Frontal cortex (tissue), 4 donors: ENCODE measurements around the gene FBXL7. TPM values are rescaled to one million over a fixed set of nuclear protein-coding genes. Genes with fewer than 3 reads are reported as not detected.
"Not testable (repeated sequence)": the region's sequence is repeated elsewhere in the genome, so short reads cannot be mapped to it uniquely, and the experiment has no call there.

Experiments
- DNase-seq, 2 donors: peaks; one replicate each; pipeline ENCODE4 v3.0.0; 2012; ENCODE audit warnings: low spot score in 2 of 2
- FAIRE-seq: peaks from 2 replicates; lab custom pipeline; 2012; peaks lifted over from hg19 to GRCh38; lab: Jason Lieb, UNC
- total RNA-seq: library from RNA; depleted of rRNA; stranded (reverse); fragments of >200 nt; gene quantifications from one replicate; pipeline ENCODE4 v1.2.3, GENCODE V29; 2014
- donor health status: control.
- donor health status: control.
- donor health status: control.

The FBXL7 gene
- total RNA-seq, 1 donor from 2014 or later = 1.2 TPM

DNA sequence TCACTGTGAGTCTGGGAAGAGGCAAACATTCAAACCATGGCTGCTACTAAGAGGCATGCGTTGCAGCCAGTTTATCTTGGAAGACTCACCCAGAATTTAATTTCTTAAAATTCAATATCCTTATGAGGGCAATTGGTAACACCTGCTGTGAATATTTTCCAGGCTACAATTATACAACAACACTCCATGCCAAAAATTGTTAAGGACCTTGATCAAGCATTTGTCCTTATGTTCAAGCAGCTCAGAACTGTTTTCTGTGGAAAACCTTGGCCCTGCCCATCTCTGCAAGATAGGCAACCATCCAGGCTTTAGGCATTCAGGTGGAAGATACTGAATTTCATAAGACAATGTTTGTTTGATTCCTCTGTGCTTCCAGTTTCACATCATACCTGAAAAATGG is 327.8 kb downstream of the FBXL7 start:
- DNase-seq (no peak), FAIRE-seq (no peak)

- FAIRE-seq (no peak), DNase-seq (no peak)
Observed at GRCh38 chr5:15831408-15831807, 331.4 kb downstream of the FBXL7 start.

DNA sequence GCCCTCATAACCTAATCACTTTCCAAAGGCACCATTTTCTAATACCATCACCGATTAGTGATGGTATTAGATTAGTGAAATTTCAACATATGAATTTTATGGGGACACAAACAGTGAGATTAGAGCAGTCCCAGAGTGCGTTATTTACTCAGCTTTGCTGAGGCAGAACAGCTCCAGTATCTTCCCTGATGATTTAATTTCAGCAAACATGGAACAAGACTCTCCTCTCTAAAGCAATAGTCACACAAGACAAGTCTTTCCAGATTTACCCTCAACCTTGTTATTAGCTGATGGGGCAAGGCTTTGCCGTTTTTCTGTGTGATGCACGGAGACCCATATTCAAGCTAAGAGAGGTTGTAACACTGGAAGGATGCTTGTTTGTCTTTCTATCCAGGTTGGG is 333.4 kb downstream of the FBXL7 start:
- DNase-seq (no peak), FAIRE-seq (no peak)

DNA sequence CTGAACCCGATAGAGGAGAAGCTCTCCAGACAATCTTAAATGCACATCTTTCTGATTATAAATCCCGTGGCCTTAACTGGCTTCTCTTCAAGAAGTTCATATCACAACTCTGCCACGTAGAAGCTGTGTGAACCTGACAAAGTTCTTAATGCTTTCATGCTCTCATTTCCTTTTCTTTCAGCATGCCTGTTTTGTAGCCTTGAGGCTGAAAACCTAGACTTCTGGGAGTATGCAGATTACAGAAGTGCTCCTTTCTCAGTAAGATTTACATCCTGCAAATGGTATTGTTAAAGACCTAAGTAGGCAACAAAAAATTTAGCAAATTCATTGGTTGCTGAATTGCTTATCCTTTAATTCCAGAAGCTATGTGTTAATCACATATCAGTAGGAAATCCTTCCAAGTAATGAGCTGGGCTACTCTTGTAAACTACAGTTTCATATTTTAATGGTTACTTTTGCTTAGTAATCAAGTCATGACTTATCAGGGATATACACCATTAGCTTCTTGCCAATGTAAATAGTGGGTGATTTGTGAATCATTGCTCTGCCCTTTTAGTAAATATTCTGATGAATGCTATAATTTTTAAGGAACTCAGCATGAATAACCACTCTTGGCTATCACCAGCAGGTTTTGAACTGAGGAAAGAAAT is 334.7 kb downstream of the FBXL7 start:
- DNase-seq (no peak), FAIRE-seq (no peak)

DNA sequence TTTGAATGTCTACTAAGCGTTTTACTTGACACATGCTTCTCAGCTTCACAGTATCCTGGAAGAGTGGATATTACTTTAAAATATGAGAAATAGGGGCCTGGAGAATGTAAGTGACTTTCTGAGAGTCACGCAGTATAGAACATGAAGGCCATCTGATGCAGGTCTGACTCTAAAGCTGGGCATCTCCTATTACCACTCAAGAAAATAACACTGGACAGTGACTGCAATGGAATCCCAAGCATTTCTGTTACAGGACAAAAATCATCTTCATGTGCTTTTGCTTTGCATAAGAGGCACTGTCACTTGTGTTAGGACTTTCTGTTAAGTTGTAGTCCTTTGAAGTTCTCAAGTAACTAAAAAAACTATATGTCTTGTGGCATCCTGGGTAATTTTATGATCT is 335.5 kb downstream of the FBXL7 start:
- DNase-seq (no peak), FAIRE-seq (no peak)

GRCh38 chr5:15837551-15838289 is 337.7 kb downstream of the FBXL7 start:
- no peak for DNase-seq

DNA sequence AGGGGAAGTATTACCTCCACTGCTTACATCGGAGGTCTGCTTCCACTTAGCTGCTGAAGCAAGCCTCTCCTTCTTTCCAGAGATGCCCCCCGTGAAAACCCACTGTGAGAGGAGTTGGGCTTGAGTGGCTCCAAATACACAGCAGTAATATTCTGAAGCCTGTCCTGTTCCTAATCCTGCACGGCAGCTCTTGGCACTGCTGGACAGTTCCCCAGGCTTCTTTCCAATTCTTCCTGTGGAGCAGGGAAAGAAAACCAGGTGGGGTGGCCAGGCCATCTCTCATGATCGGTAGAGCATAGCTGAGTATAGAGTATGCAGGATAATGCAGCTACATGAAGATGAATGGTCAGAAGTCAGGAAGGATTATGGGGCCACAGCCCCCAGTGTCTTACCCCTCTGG is 344.3 kb downstream of the FBXL7 start:
- DNase-seq (no peak), FAIRE-seq (no peak)

More at GRCh38 chr5:15837551-15838289, 337.7 kb downstream of the FBXL7 start:
- FAIRE-seq = no peak

GRCh38 chr5:15844871-15845270 is 344.9 kb downstream of the FBXL7 start:
- DNase-seq = no peak
- no peak for FAIRE-seq

- DNase-seq = no peak
- no peak for FAIRE-seq
Observed at GRCh38 chr5:15850536-15850935, 350.6 kb downstream of the FBXL7 start.

DNA sequence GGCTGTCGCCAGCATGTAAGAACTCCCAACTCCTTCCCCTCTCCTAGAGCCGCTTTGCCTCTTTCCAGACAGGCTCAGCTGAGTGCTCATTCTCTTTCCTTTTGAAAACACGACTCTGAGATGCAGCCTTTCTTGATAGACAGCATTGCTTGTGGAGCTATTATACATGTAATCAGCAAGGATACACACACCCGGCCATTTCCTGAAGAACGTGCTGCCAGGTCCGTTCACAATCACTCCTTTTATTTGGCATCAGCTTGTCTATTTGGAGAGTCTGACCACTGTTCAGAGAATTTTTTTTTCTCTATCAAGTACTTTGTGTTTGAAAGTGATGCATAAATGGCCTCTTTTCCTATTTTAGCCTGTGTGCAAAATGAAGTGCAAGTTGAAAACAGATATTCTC is 351.0 kb downstream of the FBXL7 start:
- FAIRE-seq (no peak), DNase-seq (no peak)

- no peak for DNase-seq
- FAIRE-seq = no peak
Observed at GRCh38 chr5:15852217-15852616, 352.2 kb downstream of the FBXL7 start.

DNA sequence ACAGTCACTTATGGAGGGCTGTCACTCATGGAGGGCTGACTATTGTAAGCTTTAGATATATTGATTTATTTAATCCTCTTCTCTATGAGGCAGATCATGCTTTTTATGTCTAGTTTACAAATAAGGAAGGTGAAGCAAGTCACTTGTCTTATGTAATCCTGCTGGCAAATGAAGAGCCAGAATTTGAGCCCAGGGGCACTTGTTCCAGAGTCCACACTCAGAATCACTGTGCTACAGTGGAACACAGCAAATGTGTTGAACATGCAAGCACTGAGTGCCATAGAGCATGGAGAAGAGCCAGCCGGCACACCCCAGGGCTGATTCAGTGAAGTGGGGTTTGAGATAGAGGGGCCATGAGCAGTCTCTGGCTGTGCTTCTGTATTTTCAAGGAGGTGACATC is 353.0 kb downstream of the FBXL7 start:
- no peak for DNase-seq
- FAIRE-seq = no peak

GRCh38 chr5:15858326-15858725 is 358.3 kb downstream of the FBXL7 start:
- no peak for FAIRE-seq
- DNase-seq = no peak

- no peak for DNase-seq
- no peak for FAIRE-seq
Observed at GRCh38 chr5:15864536-15865215, 364.7 kb downstream of the FBXL7 start.

- not testable (repeated sequence) for DNase-seq, FAIRE-seq
Observed at GRCh38 chr5:15872259-15872658, 372.3 kb downstream of the FBXL7 start.

- no peak for FAIRE-seq
- DNase-seq = no peak
Observed at GRCh38 chr5:15877914-15878313, 377.9 kb downstream of the FBXL7 start.

DNA sequence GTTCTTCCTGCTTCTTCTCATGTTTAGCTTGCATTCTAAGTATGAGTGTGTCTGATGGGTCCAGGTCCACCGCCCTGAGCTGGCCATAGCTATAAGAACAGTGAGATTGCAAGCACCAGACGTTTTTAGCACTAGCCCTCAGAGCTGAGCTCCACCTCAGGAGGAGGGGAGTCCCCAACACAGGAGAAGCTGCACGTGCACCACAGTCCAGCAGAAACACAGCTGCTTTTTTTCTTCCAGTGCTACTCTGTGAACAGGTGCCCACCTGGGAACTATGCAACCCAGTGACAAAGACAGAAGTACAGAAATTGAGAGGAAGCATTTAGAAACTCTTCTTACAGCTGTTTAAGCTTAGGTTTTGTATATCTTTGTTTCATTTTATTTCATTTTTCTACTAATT is 380.2 kb downstream of the FBXL7 start:
- no peak for DNase-seq
- no peak for FAIRE-seq

GRCh38 chr5:15885156-15885555 is 385.2 kb downstream of the FBXL7 start:
- FAIRE-seq (no peak), DNase-seq (no peak)

GRCh38 chr5:15886156-15886555 is 386.2 kb downstream of the FBXL7 start:
- no peak for FAIRE-seq
- no peak for DNase-seq

DNA sequence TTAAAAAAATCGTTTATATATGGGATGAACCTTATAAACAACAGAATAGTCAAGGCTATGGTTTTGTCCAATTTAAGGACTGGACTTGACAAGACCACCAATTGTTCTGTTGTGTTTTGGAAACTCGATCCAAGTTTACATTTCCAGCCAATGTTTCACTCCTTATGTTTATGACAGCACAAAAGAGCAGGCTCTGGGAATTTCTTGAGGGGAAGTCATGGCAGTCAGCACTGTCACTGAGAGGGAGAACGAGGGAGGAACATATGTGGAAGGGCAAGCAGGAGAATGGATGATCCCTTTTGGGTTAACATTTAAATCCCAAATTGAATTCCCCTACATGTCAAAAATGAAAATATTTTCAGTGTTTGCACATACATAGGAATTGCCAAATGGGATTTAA is 387.1 kb downstream of the FBXL7 start:
- DNase-seq (no peak), FAIRE-seq (no peak)

GRCh38 chr5:15889001-15889400 is 389.0 kb downstream of the FBXL7 start:
- no peak for FAIRE-seq
- no peak for DNase-seq
